KOPT-K1 (cell line): ENCODE measurements around the gene GPR55.
"Not testable (repeated sequence)": the region's sequence is repeated elsewhere in the genome, so short reads cannot be mapped to it uniquely, and the experiment has no call there.

ENCODE experiments used
- H3K27ac ChIP-seq: fragments of 200-600 bp; sonication (generic); 2 replicates; pipeline ENCODE4 v1.5.1; 2016; ENCODE audit warnings: antibody characterized with exemption, mild to moderate bottlenecking, low read depth, low read length; ENCODE audit not compliant: poor library complexity, severe bottlenecking
- H3K36me3 ChIP-seq: fragments of 200-600 bp; sonication (generic); 2 replicates; pipeline ENCODE4 v1.5.1; 2017; ENCODE audit warnings: antibody characterized with exemption, mild to moderate bottlenecking, low read length, moderate library complexity; ENCODE audit not compliant: insufficient read depth
- H3K9me3 ChIP-seq: fragments of 200-600 bp; sonication (generic); 2 replicates; pipeline ENCODE4 v1.5.1; 2017; ENCODE audit warnings: antibody characterized with exemption, low read length, mild to moderate bottlenecking; ENCODE audit not compliant: insufficient read depth, poor library complexity, severe bottlenecking

GPR55 gene

DNA sequence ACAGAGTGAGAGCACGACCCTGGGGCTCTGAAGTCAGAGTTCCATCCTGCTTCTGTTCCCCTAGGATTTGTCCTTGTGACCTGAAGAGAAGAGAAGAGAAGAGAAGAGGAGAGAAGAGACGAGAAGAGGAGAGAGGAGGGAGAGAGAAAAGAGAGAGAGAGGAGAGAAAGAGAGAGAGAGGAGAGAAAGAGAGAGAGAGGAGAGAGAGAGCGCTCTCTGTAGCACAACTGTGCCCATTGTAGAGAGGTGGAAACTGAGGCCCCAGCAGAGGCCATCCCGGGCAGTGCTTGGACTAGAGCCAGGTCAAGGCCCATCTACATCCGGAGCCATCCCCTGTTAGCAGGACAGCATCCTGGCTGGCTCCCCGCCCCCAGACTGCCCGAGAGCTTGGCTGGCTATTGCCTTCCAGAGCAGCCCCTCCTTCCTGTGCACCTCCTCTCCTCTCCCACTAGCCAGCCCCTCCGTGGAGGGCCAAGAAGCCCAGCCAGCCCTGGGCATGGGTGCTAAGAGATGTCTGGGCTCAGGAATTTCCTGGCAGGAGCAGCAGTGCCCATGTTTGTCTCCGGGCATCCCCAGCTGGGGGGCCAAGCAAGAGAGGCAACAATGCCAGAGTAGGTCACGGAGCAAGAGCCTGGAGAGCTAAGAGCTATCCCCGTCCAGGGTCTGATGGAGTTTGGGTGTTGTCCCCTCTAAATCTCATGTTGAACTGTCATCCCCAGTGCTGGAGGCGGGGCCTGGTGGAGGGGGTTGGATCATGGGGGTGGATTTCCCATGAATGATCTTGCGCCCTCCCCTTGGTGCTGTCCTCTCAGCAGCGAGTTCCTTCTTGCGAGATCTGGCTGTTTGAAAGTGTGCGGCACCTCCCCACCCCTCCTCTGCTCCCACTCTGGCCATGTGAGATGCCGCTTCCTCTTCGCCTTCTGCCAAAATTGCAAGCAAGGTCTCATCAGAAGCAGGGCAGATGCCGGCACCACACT, 18.2 kb upstream of the GPR55 start:
- Histone ChIP-seq H3K36me3 (no peaks in the 10 kb centered on the region), H3K9me3 (no peaks in the 10 kb centered on the region), H3K27ac (no peak overlapping the region)

DNA sequence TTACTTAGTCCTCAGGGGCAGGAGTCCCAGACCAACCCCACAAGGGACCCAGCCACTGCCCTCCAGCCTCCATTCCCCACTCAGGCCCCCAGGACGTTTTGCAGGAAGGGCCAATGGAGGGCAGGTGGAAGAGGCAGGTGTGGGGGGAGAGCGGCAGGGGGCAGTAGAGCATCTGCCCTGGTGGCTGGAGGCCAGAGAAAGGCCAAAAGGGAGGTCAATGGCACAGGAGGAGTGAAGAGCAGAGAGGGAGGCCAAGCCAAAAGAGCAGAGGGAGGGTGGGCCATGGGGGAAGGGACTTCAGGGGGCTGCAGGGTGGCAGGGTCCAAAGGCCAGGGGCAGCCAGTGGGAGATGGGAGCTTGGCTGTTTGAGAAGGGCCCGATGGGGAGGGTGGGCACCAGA, 17.3 kb upstream of the GPR55 start:
- Histone ChIP-seq H3K36me3 (no peaks in the 10 kb centered on the region), H3K27ac (no peak overlapping the region), H3K9me3 (peaks cover 7% of the 10 kb centered on the region)

DNA sequence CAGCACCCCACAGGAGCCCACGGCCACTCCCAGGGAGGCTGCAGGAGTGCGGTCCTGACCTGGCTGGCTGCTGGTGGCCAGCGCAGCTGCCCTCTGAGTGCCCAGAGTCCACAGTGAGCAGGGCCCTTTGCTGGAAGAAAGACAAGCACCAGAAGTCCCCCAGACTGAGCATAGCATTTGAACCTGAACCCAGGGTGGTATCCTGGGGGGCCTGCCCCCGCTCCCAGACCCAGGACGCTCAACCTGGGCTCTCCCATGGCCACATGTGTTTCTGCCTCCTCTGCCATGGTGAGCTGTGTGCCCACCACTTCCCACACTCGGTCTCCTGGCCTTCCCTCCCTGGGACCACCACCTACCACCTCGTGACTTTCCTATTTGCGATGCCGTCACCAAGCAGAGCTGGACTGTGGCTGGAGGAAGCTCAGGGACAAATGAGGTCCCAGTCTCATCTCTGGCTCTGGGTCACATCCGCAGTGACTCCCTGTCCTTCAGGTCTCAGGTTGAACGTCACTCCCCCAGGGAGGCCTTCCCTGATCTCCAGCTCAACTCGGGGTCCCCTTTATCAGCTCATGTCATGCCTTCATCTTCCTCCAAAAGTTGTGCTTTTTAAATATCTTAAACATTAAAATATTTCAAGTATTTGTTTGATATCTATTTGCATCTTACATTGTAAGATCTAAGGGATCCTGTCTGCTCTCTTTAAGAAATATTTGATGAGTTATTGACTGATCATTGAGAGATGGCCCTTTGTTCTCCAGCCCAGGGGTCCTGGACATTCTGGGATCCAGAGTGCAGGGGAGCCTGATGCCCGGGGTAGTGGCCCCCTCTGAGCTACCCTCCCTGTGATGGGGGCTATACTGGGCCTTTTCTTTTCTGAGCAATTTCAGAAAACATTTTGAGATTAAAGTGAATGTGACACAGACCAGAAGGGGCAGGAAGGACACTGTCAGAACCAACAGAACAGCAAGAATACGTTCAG, 16.4 kb upstream of the GPR55 start:
- Histone ChIP-seq H3K36me3 (no peaks in the 10 kb centered on the region), H3K27ac (no peak overlapping the region)

DNA sequence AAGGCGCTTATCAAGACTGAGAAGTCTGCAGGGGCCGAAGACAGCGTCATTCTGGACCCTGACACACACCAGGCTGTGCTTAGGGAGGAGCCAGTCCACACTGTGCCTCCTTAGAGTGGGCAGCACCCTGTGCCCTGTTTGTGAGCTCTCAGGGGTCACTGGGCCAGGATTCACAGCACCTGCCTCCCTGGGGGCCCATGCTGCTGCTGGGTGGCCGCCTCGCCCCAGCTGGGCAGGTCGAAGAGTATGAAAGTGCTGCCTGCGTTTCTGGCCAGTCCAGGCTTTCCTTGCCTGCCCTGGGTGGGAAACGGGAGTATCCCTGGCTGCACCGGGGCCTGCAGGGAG, 15.4 kb upstream of the GPR55 start:
- H3K9me3 ChIP-seq: peaks cover 26% of the 10 kb centered on the region
- H3K36me3 ChIP-seq: no peaks in the 10 kb centered on the region
- no peak overlapping the region for H3K27ac ChIP-seq

More for the DNA sequence above, 16.4 kb upstream of the GPR55 start:
- H3K9me3 ChIP-seq: peaks cover 16% of the 10 kb centered on the region

DNA sequence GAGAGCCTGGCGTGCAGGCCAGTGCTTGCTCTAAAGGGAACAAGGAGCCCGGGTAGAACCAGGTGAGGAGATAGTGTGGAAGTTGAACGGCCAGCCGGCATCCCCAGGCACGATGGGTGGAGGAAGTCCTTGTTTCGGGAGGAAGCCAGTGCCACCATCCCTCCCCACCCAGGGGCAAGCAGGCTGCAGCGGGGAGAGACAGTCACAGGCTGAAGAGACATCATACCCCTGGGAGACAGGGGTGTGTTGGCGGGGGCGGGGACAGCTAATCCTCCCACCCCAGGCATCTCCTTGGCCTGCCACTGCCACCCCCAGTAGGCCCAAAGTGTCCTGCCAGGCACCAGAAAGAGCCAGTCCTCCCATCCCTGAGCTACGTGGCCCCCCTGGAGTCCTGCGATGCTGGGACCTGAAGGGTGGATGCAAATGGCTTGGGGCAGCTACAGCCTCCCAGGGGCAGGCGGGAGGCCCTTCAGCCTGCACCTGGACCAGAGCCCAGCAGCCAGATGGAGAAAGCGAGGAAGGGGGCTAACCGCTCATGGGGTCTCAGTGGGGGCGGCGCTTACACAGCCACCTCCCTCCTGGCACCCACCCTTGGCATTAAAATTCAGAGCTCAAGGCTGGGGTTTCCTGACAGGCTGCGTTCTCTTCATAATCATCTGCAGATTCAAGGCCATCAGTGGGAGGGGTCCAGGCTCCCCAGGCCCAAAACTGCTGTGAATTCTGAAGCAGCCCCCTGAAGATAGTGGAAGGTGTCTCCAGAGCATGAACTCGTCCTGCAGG, 14.8 kb upstream of the GPR55 start:
- no peak overlapping the region for H3K27ac ChIP-seq
- peaks cover 30% of the 10 kb centered on the region for H3K9me3 ChIP-seq
- no peaks in the 10 kb centered on the region for H3K36me3 ChIP-seq

DNA sequence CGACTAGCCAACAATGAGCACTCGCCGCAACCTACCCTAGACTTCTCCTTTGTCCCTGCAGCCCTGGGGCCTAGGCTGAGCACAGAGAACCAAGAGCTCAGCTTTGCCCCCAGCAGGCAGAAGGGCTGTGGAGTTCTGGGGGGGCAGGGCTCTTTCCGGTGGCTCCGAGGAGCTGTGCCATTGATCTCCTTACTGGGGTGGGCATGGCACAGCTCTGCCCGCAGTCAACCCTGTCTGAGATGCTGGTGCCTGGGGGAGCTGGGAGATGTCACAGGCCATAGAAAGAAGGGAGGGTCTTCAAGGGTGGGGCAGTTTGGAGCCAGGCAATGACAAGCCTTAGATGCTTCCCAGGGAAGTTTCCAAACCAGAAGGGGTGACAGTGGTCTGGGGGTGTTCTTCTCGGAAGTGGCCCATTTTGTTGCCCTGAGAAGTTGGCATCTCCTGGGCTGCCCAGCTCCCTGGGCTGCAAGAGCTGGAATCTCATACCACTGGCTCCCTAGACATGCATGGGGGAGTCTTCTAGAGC, 14.1 kb upstream of the GPR55 start:
- H3K27ac ChIP-seq: no peak overlapping the region
- H3K9me3 ChIP-seq: peaks cover 30% of the 10 kb centered on the region
- H3K36me3 ChIP-seq: no peaks in the 10 kb centered on the region

DNA sequence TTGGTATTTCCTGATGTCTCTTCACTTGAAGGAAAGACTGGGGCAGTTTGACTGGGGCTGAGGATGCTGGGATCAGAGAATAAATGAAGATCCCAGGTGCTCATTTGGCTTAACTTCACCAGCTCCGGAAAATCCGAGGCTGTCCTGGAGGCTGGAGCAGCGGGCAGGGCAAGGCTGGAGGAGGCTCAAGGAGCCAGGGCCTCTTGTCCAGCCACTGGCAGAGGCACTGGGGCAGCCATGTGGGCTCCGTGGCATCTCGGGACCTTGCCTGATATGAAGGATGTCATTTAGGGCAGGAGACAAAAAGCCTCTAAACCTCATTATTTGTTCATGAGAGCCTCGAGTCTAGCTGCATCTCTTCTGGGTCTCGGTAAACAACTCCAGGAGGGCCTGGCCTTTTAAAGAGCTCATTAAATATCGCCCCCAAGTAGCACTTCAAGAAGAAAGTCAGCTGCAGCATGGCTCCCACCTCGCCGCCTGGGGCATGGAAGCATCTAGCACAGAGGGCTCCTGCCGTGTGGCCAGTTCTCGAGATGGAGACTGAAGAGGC, 13.5 kb upstream of the GPR55 start:
- H3K9me3 ChIP-seq: peaks cover 30% of the 10 kb centered on the region
- H3K36me3 ChIP-seq: no peaks in the 10 kb centered on the region
- no peak overlapping the region for H3K27ac ChIP-seq

DNA sequence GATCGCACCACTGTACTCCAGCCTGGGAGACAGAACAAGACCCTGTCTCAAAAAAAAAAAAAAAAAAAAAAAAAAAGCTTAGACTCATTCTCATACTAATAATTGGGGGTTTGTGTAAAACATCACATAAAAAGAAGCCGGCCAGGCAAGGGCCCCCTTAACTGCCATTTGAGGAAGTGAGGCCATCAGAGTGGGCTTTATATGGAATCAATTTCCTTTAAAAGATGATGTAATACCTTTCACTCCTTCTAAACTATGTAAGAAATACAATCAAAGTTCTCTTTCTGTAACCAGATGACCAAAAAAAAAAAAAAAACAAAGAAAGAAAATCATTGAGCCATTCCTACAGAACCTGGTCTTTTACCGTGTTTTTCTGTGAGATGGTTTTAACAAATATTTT, 13.1 kb upstream of the GPR55 start:
- H3K9me3 ChIP-seq: peaks cover 30% of the 10 kb centered on the region
- H3K36me3 ChIP-seq: no peaks in the 10 kb centered on the region
- no peak overlapping the region for H3K27ac ChIP-seq

DNA sequence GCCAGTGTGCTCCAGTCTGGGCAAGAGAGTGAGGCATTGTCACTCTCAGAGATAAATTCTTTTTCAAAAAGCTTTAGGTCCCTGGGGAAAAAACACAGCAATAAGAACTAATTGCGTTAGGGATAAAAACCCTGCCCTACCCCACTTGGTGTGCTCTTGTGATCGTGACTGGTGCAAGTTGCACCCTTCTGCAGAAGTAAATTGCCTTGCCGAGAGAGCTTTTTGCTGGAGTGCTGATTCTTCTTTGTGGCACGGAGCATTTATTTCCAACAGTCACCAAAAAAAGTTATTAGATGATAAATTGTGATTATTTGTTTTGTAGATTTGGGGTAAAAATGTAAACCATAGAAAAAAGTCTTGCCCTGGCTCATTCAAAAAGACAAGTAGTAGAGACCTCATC, 12.3 kb upstream of the GPR55 start:
- Histone ChIP-seq H3K9me3 (peaks cover 30% of the 10 kb centered on the region), H3K27ac (no peak overlapping the region)

DNA sequence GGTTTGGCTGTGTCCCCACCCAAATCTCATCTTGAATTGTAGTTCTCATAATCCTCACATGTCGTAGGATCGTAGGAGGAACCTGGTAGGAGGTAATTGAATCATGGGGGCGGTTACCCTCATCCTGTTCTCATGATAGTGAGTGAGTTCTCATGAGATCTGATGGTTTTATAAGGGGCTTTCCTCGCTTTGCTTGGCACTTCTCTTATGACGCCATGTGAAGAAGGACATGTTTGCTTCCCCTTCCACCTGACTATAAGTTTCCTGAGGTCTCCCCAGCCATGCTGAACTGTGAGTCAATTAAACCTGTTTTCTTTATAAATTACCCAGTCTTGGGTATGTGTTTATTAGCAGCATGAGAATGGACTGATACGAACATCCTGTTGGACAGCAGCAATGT, 11.2 kb upstream of the GPR55 start:
- not testable (repeated sequence) for H3K27ac ChIP-seq, H3K36me3 ChIP-seq
- H3K9me3 ChIP-seq: peaks cover 30% of the 10 kb centered on the region

More for the DNA sequence above, 12.3 kb upstream of the GPR55 start:
- no peaks in the 10 kb centered on the region for H3K36me3 ChIP-seq

DNA sequence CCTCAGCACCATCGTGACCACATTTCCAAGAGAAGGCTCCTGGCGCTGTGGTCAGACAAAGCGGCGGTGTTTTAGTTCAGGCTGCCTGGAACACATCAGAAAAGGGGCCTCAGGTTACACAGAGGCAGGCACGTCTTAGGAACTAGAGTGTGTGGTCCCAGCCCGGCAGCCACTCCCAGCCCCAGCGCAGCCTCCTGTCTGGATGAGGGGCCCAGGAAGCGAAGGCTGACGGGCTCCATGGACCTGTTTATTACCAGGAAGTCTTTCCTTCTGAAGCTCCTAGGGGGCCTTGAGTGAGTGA, 10.0 kb upstream of the GPR55 start:
- no peak overlapping the region for H3K27ac ChIP-seq
- peaks cover 30% of the 10 kb centered on the region for H3K9me3 ChIP-seq
- no peaks in the 10 kb centered on the region for H3K36me3 ChIP-seq

DNA sequence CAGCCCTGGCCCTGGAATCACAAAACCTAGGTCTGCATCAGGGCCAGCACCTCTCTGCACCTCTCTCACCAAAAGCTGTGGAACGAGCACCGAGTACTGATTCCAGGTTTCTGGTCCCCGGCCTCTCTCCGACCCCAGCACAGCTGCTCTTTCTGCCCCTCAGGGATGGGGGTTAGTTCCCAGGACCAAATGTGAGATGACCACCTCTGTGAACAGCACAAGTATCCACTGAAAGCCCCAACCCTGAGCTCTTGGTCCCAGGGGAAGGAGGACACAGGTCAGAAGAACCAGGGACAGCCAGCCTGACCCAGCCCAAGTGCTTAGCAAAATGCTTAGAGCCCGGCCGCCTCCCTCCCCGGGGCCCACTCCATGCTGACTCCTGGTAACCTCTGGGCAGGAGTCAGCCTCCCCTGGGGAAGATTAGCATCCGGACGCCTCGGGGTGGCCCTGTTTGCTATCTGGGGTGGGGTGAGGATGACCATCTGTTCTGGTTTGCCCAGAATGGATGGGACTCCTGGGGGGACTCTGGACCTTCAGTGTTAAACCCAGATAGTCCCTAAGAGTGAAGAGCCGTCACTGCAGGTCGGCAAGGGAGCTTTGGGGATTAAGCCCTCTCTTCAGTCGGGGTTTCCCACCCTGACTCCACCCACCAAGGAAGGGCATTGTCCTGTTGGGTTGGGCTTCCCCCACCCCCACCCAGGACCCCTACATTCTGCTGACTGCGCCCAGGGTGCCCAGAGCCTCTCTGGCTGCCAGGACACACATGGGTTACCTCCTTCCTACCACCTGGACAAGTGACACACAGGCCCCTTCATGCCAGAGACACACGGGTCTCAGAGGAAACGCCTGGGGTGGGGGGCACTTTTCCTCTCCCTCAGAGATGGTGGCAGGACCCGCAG, 9.4 kb upstream of the GPR55 start:
- peaks cover 30% of the 10 kb centered on the region for H3K9me3 ChIP-seq
- H3K27ac ChIP-seq: no peak overlapping the region
- H3K36me3 ChIP-seq: no peaks in the 10 kb centered on the region

DNA sequence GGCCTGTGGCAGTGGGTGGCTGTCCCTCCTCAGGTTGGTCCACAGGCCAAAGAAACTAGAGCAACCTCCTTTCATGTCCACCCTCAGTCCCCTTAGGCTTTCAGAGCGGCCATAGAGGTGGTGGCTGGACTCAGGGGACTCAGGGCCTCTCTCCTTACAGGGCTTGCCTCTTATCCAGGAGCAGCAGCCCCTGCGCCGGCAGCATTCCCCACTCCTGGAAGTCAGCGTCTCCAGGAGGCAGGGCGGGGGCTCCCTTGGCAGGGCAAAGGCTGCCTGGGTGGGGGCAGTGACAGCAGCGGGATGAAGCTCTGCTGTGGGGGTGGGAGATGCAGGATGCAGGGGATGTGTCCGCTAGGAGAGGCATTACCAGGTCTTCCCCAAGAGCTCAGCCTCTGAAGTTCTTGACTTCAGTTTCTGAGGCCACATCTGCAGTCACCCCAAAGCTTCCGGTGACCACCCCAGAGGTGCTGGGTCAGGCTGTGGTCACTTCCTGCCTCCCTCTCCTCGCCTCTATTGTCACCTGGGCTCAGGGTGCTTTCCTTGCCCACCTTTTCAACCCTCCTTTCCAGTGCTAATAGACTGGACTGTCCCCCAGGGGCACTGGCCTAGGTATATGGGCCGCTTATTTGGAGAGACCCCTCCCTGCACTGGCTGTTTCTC, 8.6 kb upstream of the GPR55 start:
- Histone ChIP-seq H3K9me3 (peaks cover 30% of the 10 kb centered on the region), H3K36me3 (no peaks in the 10 kb centered on the region), H3K27ac (no peak overlapping the region)
